Osteocyte (in vitro differentiated cells): Measurements from ENCODE around the gene THAP2. TPM values are rescaled to one million over a fixed set of nuclear protein-coding genes. Genes with fewer than 3 reads are reported as not detected.
"Not testable (repeated sequence)": the region's sequence is repeated elsewhere in the genome, so short reads cannot be mapped to it uniquely, and the experiment has no call there.

Experiments
- DNase-seq: peaks from one replicate; pipeline ENCODE4 v3.0.0; 2021; ENCODE audit warnings: mixed read lengths; ENCODE audit not compliant: unreplicated experiment; ENCODE audit errors: extremely low spot score
- H3K27ac Mint-ChIP-seq: one replicate; pipeline ENCODE4 v1.8.0; 2021; ENCODE audit warnings: mild to moderate bottlenecking, mixed read lengths; ENCODE audit not compliant: unreplicated experiment
- H3K27me3 Mint-ChIP-seq: one replicate; pipeline ENCODE4 v1.8.0; 2021; ENCODE audit warnings: mixed read lengths; ENCODE audit not compliant: unreplicated experiment
- H3K36me3 Mint-ChIP-seq: one replicate; pipeline ENCODE4 v1.8.0; 2021; ENCODE audit warnings: mixed read lengths; ENCODE audit not compliant: unreplicated experiment
- H3K4me1 Mint-ChIP-seq: one replicate; pipeline ENCODE4 v1.8.0; 2021; ENCODE audit warnings: mixed read lengths; ENCODE audit not compliant: unreplicated experiment
- H3K4me3 Mint-ChIP-seq: one replicate; pipeline ENCODE4 v1.8.0; 2021; ENCODE audit warnings: mild to moderate bottlenecking, moderate library complexity, mixed read lengths; ENCODE audit not compliant: unreplicated experiment
- H3K9me3 Mint-ChIP-seq: one replicate; pipeline ENCODE4 v1.8.0; 2021; ENCODE audit warnings: mixed read lengths; ENCODE audit not compliant: unreplicated experiment
- CTCF ChIP-seq: fragments of 200-600 bp; sonication (generic); IDR thresholded peaks from 2 replicates; pipeline ENCODE4 v1.5.0; 2021; ENCODE audit warnings: antibody characterized with exemption, mild to moderate bottlenecking, moderate library complexity
- total RNA-seq: library from RNA; stranded (reverse); gene quantifications from 2 replicates; pipeline ENCODE4 v1.2.1, GENCODE V29; 2021

THAP2 gene
- total RNA-seq, 1 donor from 2014 or later, result 5.0 TPM

GRCh38 chr12:71688961-71689570 is 25.0 kb downstream of the THAP2 start:
- peaks cover 22% of the 10 kb centered on the region for H3K4me1 Mint-ChIP-seq
- H3K36me3 Mint-ChIP-seq, result peaks cover 4% of the 10 kb centered on the region
- no peak for DNase-seq
- no peaks in the 10 kb centered on the region for H3K9me3 Mint-ChIP-seq
- no peak for TF ChIP-seq CTCF
- H3K4me3 Mint-ChIP-seq, result no peak overlapping the region
- H3K27me3 Mint-ChIP-seq, result no peaks in the 10 kb centered on the region
- no peak overlapping the region for H3K27ac Mint-ChIP-seq

GRCh38 chr12:71691504-71692129 is 27.5 kb downstream of the THAP2 start:
- no peaks in the 10 kb centered on the region for H3K27me3 Mint-ChIP-seq
- TF ChIP-seq CTCF, result no peak
- peaks cover 18% of the 10 kb centered on the region for H3K4me1 Mint-ChIP-seq
- no peak overlapping the region for H3K4me3 Mint-ChIP-seq
- peaks cover 4% of the 10 kb centered on the region for H3K36me3 Mint-ChIP-seq
- no peaks in the 10 kb centered on the region for H3K9me3 Mint-ChIP-seq
- DNase-seq, result no peak
- H3K27ac Mint-ChIP-seq, result no peak overlapping the region

- Mint-ChIP-seq H3K4me3 (no peak overlapping the region), H3K36me3 (peaks cover 14% of the 10 kb centered on the region), H3K9me3 (no peaks in the 10 kb centered on the region), H3K27ac (no peak overlapping the region), H3K27me3 (no peaks in the 10 kb centered on the region), H3K4me1 (peaks cover 7% of the 10 kb centered on the region)
- TF ChIP-seq CTCF, result no peak
- no peak for DNase-seq
Observed at GRCh38 chr12:71693126-71693525, 29.0 kb downstream of the THAP2 start.

GRCh38 chr12:71693651-71694050 is 29.6 kb downstream of the THAP2 start:
- H3K27ac Mint-ChIP-seq, H3K4me1 Mint-ChIP-seq, H3K27me3 Mint-ChIP-seq, H3K9me3 Mint-ChIP-seq, H3K4me3 Mint-ChIP-seq, DNase-seq: not testable (repeated sequence)
- peaks cover 17% of the 10 kb centered on the region for H3K36me3 Mint-ChIP-seq

- no peak overlapping the region for H3K4me3 Mint-ChIP-seq
- DNase-seq, result no peak
- no peaks in the 10 kb centered on the region for H3K27me3 Mint-ChIP-seq
- H3K27ac Mint-ChIP-seq, result no peak overlapping the region
- no peaks in the 10 kb centered on the region for H3K4me1 Mint-ChIP-seq
- TF ChIP-seq CTCF, result no peak
- H3K36me3 Mint-ChIP-seq, result peaks cover 23% of the 10 kb centered on the region
- no peaks in the 10 kb centered on the region for H3K9me3 Mint-ChIP-seq
Observed at GRCh38 chr12:71694099-71694820, 30.2 kb downstream of the THAP2 start.
